IMR-90 (cell line): ENCODE data around the gene SMYD2. TPM values are rescaled to one million over a fixed set of nuclear protein-coding genes. Genes with fewer than 3 reads are reported as not detected.

Experiments
- ATAC-seq: fragments of 200-7000 bp; cut with Tn5 transposase; 2 replicates; pipeline ENCODE4 v1.9.1; 2020; ENCODE audit warnings: low read depth, mild to moderate bottlenecking, moderate library complexity
- BruUV-seq: library from RNA; stranded (reverse); fragments of 400-500 nt; replicated peaks from 2 replicates; lab custom pipeline; 2021; lab: Mats Ljungman, UMichigan
- CTCF ChIA-PET: fragments of 300-600 bp; formaldehyde crosslinking; extraction: SDS; loops from one replicate; lab custom pipeline; 2021; ENCODE audit warnings: antibody characterized with exemption; lab: Yijun Ruan, JAX
- POLR2A ChIA-PET: fragments of 300-600 bp; sonication (Branson Sonifier 250); formaldehyde crosslinking; loops from one replicate; lab custom pipeline; 2022; ENCODE audit warnings: antibody characterized with exemption; ENCODE audit not compliant: unreplicated experiment; lab: Charles Lee
- DNase-seq: peaks from one replicate; pipeline ENCODE4 v3.0.0; 2013
- H2AFZ ChIP-seq: replicated peaks from 2 replicates; pipeline ENCODE3; 2013; ENCODE audit warnings: low read length, mild to moderate bottlenecking; ENCODE audit not compliant: poor library complexity
- H2AK5ac ChIP-seq: 2 replicates; pipeline ENCODE4 v1.6.1; 2013; ENCODE audit warnings: low read depth, low read length, inconsistent platforms
- H2AK9ac ChIP-seq: replicated peaks from 2 replicates; pipeline ENCODE3; 2013; ENCODE audit warnings: mild to moderate bottlenecking, low read depth, low read length, moderate library complexity; ENCODE audit not compliant: poor library complexity
- H2BK120ac ChIP-seq: 2 replicates; pipeline ENCODE4 v1.6.1; 2013; ENCODE audit warnings: low read depth, low read length, inconsistent platforms
- H2BK15ac ChIP-seq: 3 replicates; pipeline ENCODE4 v1.6.1; 2013; ENCODE audit warnings: low read depth, low read length, inconsistent platforms
- H2BK20ac ChIP-seq: 2 replicates; pipeline ENCODE4 v1.6.1; 2013; ENCODE audit warnings: low read depth, mild to moderate bottlenecking, inconsistent platforms, low read length, moderate library complexity
- H2BK5ac ChIP-seq: 2 replicates; pipeline ENCODE4 v1.6.1; 2013; ENCODE audit warnings: mild to moderate bottlenecking, low read depth, low read length, inconsistent platforms; ENCODE audit not compliant: poor library complexity, severe bottlenecking
- H3K14ac ChIP-seq: replicated peaks from 2 replicates; pipeline ENCODE4 v1.6.1; 2013; ENCODE audit warnings: low read depth, low read length, inconsistent platforms
- H3K18ac ChIP-seq: 2 replicates; pipeline ENCODE4 v1.6.1; 2013; ENCODE audit warnings: low read depth, low read length, control low read depth
- H3K23ac ChIP-seq: 2 replicates; pipeline ENCODE4 v1.6.1; 2013; ENCODE audit warnings: low read depth, low read length, inconsistent platforms
- H3K27ac ChIP-seq: 2 replicates; pipeline ENCODE4 v1.5.1; 2013; ENCODE audit warnings: mild to moderate bottlenecking, control low read depth, low read length; ENCODE audit not compliant: insufficient read depth
- H3K27me3 ChIP-seq: 2 replicates; pipeline ENCODE4 v1.6.1; 2013; ENCODE audit warnings: low read length; ENCODE audit not compliant: control insufficient read depth, insufficient read depth
- H3K36me3 ChIP-seq: 2 replicates; pipeline ENCODE4 v1.6.1; 2013; ENCODE audit warnings: low read length, mixed read lengths; ENCODE audit not compliant: control insufficient read depth, insufficient read depth
- H3K4ac ChIP-seq: 2 replicates; pipeline ENCODE4 v1.6.1; 2013; ENCODE audit warnings: low read depth, low read length, inconsistent platforms
- H3K4me1 ChIP-seq: 2 replicates; pipeline ENCODE4 v1.6.1; 2013; ENCODE audit warnings: low read length, mixed read lengths; ENCODE audit not compliant: control insufficient read depth, insufficient read depth
- H3K4me2 ChIP-seq: 2 replicates; pipeline ENCODE4 v1.6.1; 2013; ENCODE audit warnings: low read depth, mild to moderate bottlenecking, control low read depth, low read length, moderate library complexity
- H3K4me3 ChIP-seq: 2 replicates; pipeline ENCODE4 v1.5.1; 2013; ENCODE audit warnings: low read depth, mild to moderate bottlenecking, control low read depth, low read length, moderate library complexity; ENCODE audit not compliant: insufficient read depth
- H3K56ac ChIP-seq: 2 replicates; pipeline ENCODE4 v1.6.1; 2013; ENCODE audit warnings: low read length, inconsistent platforms; ENCODE audit not compliant: insufficient read depth; ENCODE audit errors: extremely low read depth
- H3K79me1 ChIP-seq, 2 experiments: 2 replicates each; pipeline ENCODE4 v1.6.1; 2013; ENCODE audit warnings: low read length in 2 of 2, inconsistent platforms in 1 of 2, low read depth in 1 of 2
- H3K9ac ChIP-seq: 2 replicates; pipeline ENCODE4 v1.6.1; 2013; ENCODE audit warnings: low read depth, low read length, control low read depth
- H3K9me1 ChIP-seq: 2 replicates; pipeline ENCODE4 v1.6.1; 2013; ENCODE audit warnings: low read length, inconsistent platforms; ENCODE audit not compliant: insufficient read depth
- H3K9me3 ChIP-seq: 2 replicates; pipeline ENCODE4 v1.6.1; 2013; ENCODE audit warnings: low read length; ENCODE audit not compliant: control insufficient read depth, insufficient read depth
- H4K20me1 ChIP-seq: 2 replicates; pipeline ENCODE4 v1.6.1; 2013; ENCODE audit warnings: low read length, inconsistent platforms; ENCODE audit not compliant: insufficient read depth
- H4K5ac ChIP-seq: 2 replicates; pipeline ENCODE4 v1.6.1; 2013; ENCODE audit warnings: mild to moderate bottlenecking, low read depth, low read length, control low read depth
- H4K8ac ChIP-seq, 2 experiments: 2 replicates each; pipeline ENCODE4 v1.6.1; 2013; ENCODE audit warnings: low read depth in 2 of 2, low read length in 2 of 2, control low read depth in 1 of 2, inconsistent platforms in 1 of 2
- H4K91ac ChIP-seq: 2 replicates; pipeline ENCODE4 v1.6.1; 2013; ENCODE audit warnings: low read depth, low read length, inconsistent platforms; ENCODE audit not compliant: insufficient read depth
- BHLHE40 ChIP-seq: fragments of 150-350 bp; IDR thresholded peaks from 2 replicates; pipeline ENCODE4 v1.6.1; 2016; ENCODE audit warnings: mild to moderate bottlenecking, low read depth, low read length
- CEBPB ChIP-seq: IDR thresholded peaks from 2 replicates; pipeline ENCODE4 v1.6.1; 2012; ENCODE audit warnings: low read depth, low read length, improper control_type of control experiment
- CHD1 ChIP-seq: IDR thresholded peaks from 2 replicates; pipeline ENCODE4 v1.6.1; 2012; ENCODE audit warnings: low read depth, low read length, improper control_type of control experiment
- CTCF ChIP-seq: conservative IDR thresholded peaks from 2 replicates; pipeline ENCODE4 v1.5.1; 2012; ENCODE audit warnings: mild to moderate bottlenecking, low read depth, low read length, improper control_type of control experiment
- FOS ChIP-seq: fragments of 150-350 bp; IDR thresholded peaks from 2 replicates; pipeline ENCODE4 v1.6.1; 2016; ENCODE audit warnings: low read depth, low read length
- MAFK ChIP-seq: IDR thresholded peaks from 2 replicates; pipeline ENCODE4 v1.6.1; 2012; ENCODE audit warnings: low read depth, low read length, improper control_type of control experiment
- MAZ ChIP-seq: IDR thresholded peaks from 2 replicates; pipeline ENCODE4 v1.6.1; 2012; ENCODE audit warnings: low read depth, mild to moderate bottlenecking, low read length, improper control_type of control experiment, moderate library complexity, borderline replicate concordance
- MXI1 ChIP-seq: IDR thresholded peaks from 2 replicates; pipeline ENCODE4 v1.6.1; 2012; ENCODE audit warnings: low read depth, mild to moderate bottlenecking, low read length, moderate library complexity, borderline replicate concordance
- NFE2L2 ChIP-seq: fragments of 150-350 bp; IDR thresholded peaks from 2 replicates; pipeline ENCODE4 v1.6.1; 2016; ENCODE audit warnings: low read depth, mild to moderate bottlenecking, low read length
- POLR2A ChIP-seq: IDR thresholded peaks from 2 replicates; pipeline ENCODE4 v1.6.1; 2012; ENCODE audit warnings: mild to moderate bottlenecking, low read depth, low read length
- RAD21 ChIP-seq: IDR thresholded peaks from 2 replicates; pipeline ENCODE4 v1.6.1; 2012; ENCODE audit warnings: low read length, improper control_type of control experiment
- RCOR1 ChIP-seq: IDR thresholded peaks from 2 replicates; pipeline ENCODE4 v1.6.1; 2012; ENCODE audit warnings: mild to moderate bottlenecking, low read length, improper control_type of control experiment; ENCODE audit not compliant: insufficient replicate concordance
- RFX5 ChIP-seq: IDR thresholded peaks from 2 replicates; pipeline ENCODE4 v1.8.0; 2012; ENCODE audit warnings: low read depth, mild to moderate bottlenecking, low read length, moderate library complexity
- SMC3 ChIP-seq: fragments of 150-350 bp; IDR thresholded peaks from 2 replicates; pipeline ENCODE4 v1.6.1; 2016; ENCODE audit warnings: low read depth, mild to moderate bottlenecking, antibody characterized with exemption, low read length, moderate library complexity
- USF2 ChIP-seq: fragments of 150-350 bp; IDR thresholded peaks from 2 replicates; pipeline ENCODE4 v1.6.1; 2017; ENCODE audit warnings: mild to moderate bottlenecking, antibody characterized with exemption, low read length, low read depth
- WGBS, 2 experiments: methylation state at CpG; one replicate each; pipeline versions ENCODE4 v1.1.5 to v1.1.7; 2013; ENCODE audit warnings: missing lambda C conversion rate in 2 of 2; ENCODE audit not compliant: insufficient read length in 1 of 2; ENCODE audit errors: extremely low coverage in 2 of 2; 5-methylcytosine and 5-hydroxymethylcytosine counted together
- dilution Hi-C: fragments of 300-500 bp; cut with HindIII; formaldehyde crosslinking; loops from one replicate; pipeline ENCODE4 v1.14.3; 2018; ENCODE audit warnings: low sequenced_read_pairs; ENCODE audit not compliant: unreplicated experiment
- in situ Hi-C: fragments of 300-500 bp; cut with MboI; formaldehyde crosslinking; loops from 3 replicates; pipeline ENCODE4 v1.14.3; 2019; ENCODE audit warnings: low sequenced_read_pairs, inconsistent platforms, mixed read lengths
- intact Hi-C: fragments of 100-400 bp; cut with micrococcal nuclease; formaldehyde crosslinking; loops from 2 replicates; pipeline ENCODE4 v1.10.0; 2022
- polyA plus RNA-seq, 3 experiments: library from polyadenylated mRNA; depleted of rRNA; stranded (reverse); fragments of >200 nt; gene quantifications; 2 replicates each; pipeline ENCODE4 v1.2.3, GENCODE V29; 2012; ENCODE audit warnings: low replicate concordance in 1 of 3
- total RNA-seq: library from RNA; depleted of rRNA; stranded (reverse); fragments of >200 nt; gene quantifications from 2 replicates; pipeline ENCODE4 v1.2.3, GENCODE V29; 2012
- TF ChIP-seq, protein P1 (sequence below): fragments of 150-350 bp; IDR thresholded peaks from 2 replicates; pipeline ENCODE4 v1.6.1; 2016; ENCODE audit warnings: low read depth, mild to moderate bottlenecking, low read length, moderate library complexity, borderline replicate concordance

Gene SMYD2
- total and polyA plus RNA-seq, 2 of the 4 experiments (the other 2 are of a cell fraction), result 32.7 to 61.7 TPM

GRCh38 chr1:214317300-214317699 lies 36.3 kb downstream of the SMYD2 start:
- ATAC-seq, result no peak
- H3K79me1 ChIP-seq, result no peaks in the 10 kb centered on the region; a peak in 1 of 4 replicates
- no peak overlapping the region for H2AK9ac ChIP-seq
- H3K18ac ChIP-seq, result no peak overlapping the region
- peaks cover 2% of the 10 kb centered on the region; the same call in 1 of the 2 replicates for H3K4me1 ChIP-seq
- no peak overlapping the region for H3K23ac ChIP-seq
- no peak overlapping the region for H4K5ac ChIP-seq
- H3K9me3 ChIP-seq, result no peaks in the 10 kb centered on the region
- DNase-seq, result no peak
- no peak overlapping the region for H3K27ac ChIP-seq
- H3K36me3 ChIP-seq, result peaks cover 6% of the 10 kb centered on the region
- no peak overlapping the region for H2BK20ac ChIP-seq
- no peak for TF ChIP-seq MAZ
- TF ChIP-seq RCOR1, result no peak
- no peak for TF ChIP-seq NFE2L2
- no peak for TF ChIP-seq RFX5
- TF ChIP-seq POLR2A, result no peak
- TF ChIP-seq, protein P1, sequence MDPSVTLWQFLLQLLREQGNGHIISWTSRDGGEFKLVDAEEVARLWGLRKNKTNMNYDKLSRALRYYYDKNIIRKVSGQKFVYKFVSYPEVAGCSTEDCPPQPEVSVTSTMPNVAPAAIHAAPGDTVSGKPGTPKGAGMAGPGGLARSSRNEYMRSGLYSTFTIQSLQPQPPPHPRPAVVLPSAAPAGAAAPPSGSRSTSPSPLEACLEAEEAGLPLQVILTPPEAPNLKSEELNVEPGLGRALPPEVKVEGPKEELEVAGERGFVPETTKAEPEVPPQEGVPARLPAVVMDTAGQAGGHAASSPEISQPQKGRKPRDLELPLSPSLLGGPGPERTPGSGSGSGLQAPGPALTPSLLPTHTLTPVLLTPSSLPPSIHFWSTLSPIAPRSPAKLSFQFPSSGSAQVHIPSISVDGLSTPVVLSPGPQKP, result no peak
- TF ChIP-seq MAFK, result no peak
- TF ChIP-seq BHLHE40, result no peak
- TF ChIP-seq FOS, result no peak
- no peak for TF ChIP-seq CHD1
- no peak for TF ChIP-seq CEBPB
- no peak for TF ChIP-seq CTCF
- no peak for TF ChIP-seq RAD21
- TF ChIP-seq SMC3, result no peak
- no peak for TF ChIP-seq MXI1
- TF ChIP-seq USF2, result no peak
- H2AK5ac ChIP-seq, result no peak overlapping the region
- no peak overlapping the region for H2BK5ac ChIP-seq
- POLR2A ChIA-PET, result no interaction called here
- no peak overlapping the region for H3K4ac ChIP-seq
- no peak overlapping the region for H3K4me2 ChIP-seq
- no peak overlapping the region for H2AFZ ChIP-seq
- H4K8ac ChIP-seq, result no peak overlapping the region
- H3K9me1 ChIP-seq, result 0 out of 2 replicates have a peak, but pooled peaks cover 3% of the 10 kb centered on the region
- H4K20me1 ChIP-seq, result 0 out of 2 replicates have a peak, but pooled peaks cover 4% of the 10 kb centered on the region
- no TSS peak for BruUV-seq
- no peak overlapping the region for H2BK15ac ChIP-seq
- intact Hi-C loops, result no loop called here
- H3K14ac ChIP-seq, result no peak overlapping the region
- H3K27me3 ChIP-seq, result no peaks in the 10 kb centered on the region
- 79% methylated on average over 3 of the region's 4 CpGs; no CpG with 5 or more reads in 1 of the 2 experiments for WGBS, 2 experiments
- no peak overlapping the region for H2BK120ac ChIP-seq
- CTCF ChIA-PET, result interaction anchor here (0.7 to 2.7 kb wide), 6 partner anchors 10 to 103 kb away, joined by 3 to 16 read pairs (median 6); no protein-coding TSS in a partner anchor
- no peak overlapping the region for H3K56ac ChIP-seq
- dilution Hi-C loops, result no loop called here
- H4K91ac ChIP-seq, result no peak overlapping the region
- H3K9ac ChIP-seq, result no peak overlapping the region
- H3K4me3 ChIP-seq, result no peak overlapping the region
- in situ Hi-C loops, result no loop called here
